Skin of body (tissue), 2 donors: ENCODE data around the gene KCNH4. TPM values are rescaled to one million over a fixed set of nuclear protein-coding genes. Genes with fewer than 3 reads are reported as not detected.
"Not testable (repeated sequence)": the region's sequence is repeated elsewhere in the genome, so short reads cannot be mapped to it uniquely, and the experiment has no call there.

ENCODE experiments used
- DNase-seq: peaks from one replicate; lab custom pipeline; 2025; lab: John Stamatoyannopoulos, UW
- total RNA-seq: library from RNA; depleted of rRNA; stranded (reverse); fragments of >200 nt; gene quantifications from one replicate; pipeline ENCODE4 v1.2.3, GENCODE V29; 2014

KCNH4 gene
- not detected for total RNA-seq

- peak; percentile 26 for DNase-seq
Measured at GRCh38 chr17:42180922-42181850, at the start of gene KCNH4. TSS of gene KCNH4 (minus strand) at chr17:42181142. CDS start at chr17:42180945, 197 bp downstream.

GRCh38 chr17:42230225-42230624 is 49.3 kb upstream of the KCNH4 start:
- DNase-seq = no peak

DNA sequence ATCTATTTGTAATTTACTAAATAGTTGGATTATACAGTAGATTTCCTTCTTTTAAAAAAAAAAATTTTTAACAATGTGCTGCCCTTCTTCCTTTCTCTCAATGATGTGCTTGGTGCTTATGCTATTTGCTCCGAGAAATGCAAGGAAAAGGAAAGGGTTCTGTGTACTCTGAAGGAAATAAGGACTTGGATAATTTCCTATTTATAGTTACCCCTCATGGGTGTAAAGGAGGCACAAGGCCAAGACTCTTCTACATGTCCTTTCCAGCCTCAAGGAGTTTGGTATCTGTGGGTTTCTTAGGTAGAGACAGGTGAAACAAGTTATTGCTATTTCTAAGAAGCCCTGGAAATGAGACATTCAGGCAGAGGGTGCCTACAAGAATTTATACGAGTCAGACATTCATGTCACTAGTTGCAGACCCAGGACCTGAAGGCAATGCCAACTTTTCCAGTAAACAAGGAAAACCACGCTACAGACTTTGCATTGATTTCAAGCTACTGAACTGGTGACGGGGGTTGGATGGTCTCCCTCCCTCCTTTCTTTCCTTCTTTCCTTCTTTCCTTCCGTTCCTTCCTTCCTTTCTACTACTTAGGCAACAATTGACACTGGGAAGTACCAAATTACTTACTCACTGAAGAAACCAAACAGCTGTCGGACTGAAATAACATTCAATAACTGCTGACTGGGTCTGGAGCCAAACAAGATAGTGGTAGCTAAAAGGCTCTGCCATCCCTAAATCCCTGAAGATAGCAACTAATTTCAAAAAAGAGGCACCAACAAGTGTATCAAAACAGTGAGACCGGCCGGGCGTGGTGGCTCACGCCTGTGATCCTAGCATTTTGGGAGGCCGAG is 47.1 kb upstream of the KCNH4 start:
- peak; percentile 1 for DNase-seq

GRCh38 chr17:42225646-42226045 is 44.7 kb upstream of the KCNH4 start:
- no peak for DNase-seq

GRCh38 chr17:42224651-42225050 is 43.7 kb upstream of the KCNH4 start:
- no peak for DNase-seq

- DNase-seq = no peak
Measured at GRCh38 chr17:42221886-42222745, 41.2 kb upstream of the KCNH4 start.

DNA sequence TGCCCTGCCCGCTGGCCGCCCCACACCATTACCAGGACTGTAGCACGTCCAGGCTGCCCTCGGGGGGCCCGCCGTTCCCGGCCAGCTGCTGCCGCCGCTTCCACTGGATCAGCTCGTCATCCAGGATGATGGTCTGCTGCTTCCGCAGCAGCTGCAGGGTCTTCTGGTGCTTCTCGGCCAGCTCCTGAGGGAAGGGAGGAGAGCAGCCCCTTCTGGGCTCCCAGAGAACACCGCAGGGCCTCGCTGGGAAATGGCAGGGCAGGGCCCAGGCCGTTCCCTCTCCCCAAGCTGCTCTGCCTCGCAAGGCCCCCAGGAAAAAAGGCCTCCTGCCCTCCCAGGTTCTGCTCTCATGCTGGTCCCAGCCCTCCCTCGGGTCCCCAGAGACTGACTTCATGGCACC is 38.3 kb upstream of the KCNH4 start:
- DNase-seq = not testable (repeated sequence)

GRCh38 chr17:42214156-42214555 is 33.2 kb upstream of the KCNH4 start:
- no peak for DNase-seq

- no peak for DNase-seq
Measured at GRCh38 chr17:42212382-42212781, 31.4 kb upstream of the KCNH4 start.

DNA sequence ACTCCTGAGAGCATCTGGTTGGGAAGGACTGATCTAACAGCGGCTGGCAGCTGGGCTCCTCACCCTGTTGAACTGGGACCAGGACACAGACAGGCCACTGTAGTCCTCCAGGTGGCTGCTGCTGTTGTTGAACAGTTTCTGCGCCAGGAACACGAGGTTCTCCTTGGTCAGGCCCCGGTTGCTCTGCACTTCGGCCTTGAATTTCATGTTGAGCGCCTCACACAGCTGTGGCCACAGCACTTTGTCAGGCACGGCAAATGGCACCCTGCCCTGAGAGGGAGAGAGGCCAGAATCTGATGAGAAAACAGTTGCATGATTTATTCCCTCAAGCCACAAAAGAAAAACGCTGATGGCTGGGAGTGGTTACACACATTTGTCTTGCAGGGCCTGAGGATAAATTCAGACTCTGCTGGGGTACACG is 31.0 kb upstream of the KCNH4 start:
- DNase-seq = not testable (repeated sequence)

- no peak for DNase-seq
Measured at GRCh38 chr17:42210046-42210445, 29.1 kb upstream of the KCNH4 start.

DNA sequence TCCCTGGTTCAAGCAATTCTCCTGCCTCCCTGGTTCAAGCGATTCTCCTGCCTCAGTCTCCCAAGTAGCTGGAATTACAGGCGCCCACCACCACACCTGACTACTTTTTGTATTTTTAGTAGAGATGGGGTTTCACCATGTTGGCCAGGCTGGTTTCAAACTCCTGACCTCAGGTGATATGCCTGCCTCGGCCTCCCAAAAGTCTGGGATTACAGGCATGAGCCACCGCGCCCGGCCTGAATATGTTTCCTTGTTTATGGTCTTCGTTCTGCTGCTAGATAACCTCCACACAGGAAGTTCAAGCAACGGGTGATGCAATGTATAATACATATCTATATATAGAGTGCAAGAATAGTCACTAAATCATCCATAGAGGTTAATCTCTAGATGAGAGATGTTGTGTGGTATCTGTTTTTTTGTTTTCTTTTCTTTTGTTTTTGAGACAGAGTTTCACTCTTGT is 25.2 kb upstream of the KCNH4 start:
- DNase-seq = not testable (repeated sequence)

DNA sequence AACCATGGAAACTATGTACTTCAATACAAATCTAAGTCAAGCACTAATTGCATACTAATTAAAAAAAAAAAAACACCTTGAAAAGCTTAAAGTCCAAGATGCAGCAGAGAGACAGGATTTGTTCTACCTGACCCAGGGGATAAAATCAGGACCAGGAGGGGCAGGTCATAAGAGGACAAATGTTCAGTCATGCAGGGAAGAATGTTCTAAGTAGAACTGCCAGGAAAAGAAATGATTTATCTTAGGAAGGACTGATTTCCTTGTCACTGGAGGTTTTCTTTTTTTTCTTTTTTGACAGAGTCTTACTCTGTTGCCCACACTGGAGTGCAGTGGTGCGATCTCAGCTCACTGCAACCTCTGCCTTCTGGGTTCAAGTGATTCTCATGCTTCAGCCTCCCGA is 22.4 kb upstream of the KCNH4 start:
- DNase-seq = no peak

GRCh38 chr17:42202696-42203095 is 21.8 kb upstream of the KCNH4 start:
- no peak for DNase-seq

DNA sequence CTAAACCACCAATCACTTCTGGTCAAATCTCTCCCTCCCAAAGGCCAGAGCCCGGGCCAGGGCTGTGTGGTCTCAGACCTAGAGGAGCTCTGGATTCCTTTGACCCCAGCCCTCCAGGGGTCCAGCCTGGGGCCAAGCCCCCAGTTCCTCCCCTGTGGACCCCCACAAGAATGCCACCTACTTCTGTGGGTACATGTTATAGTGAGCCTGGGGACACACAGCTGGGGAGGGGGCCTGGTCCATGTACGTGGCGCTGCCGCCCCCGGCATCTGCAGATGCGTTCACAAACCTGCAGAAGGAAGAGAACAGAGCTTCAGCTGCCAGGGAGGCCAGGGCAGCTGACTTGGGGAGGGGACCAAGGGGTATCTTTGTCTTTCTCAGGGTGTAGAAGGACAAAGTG is 21.2 kb upstream of the KCNH4 start:
- DNase-seq = no peak

DNA sequence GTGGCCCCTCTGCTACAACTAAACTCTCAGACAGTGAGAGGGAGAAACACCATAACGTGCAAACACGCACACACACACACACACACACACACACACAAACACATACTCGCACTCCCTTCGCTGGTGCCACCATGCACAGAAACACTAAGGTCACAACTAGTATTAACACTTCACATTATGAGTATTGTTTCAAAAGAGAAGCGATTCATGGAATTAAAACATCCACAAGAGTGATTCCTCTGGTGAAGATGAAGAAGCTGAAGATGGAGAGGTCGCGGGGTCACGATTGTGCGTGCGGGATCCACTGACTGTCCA is 20.5 kb upstream of the KCNH4 start:
- DNase-seq = no peak

DNA sequence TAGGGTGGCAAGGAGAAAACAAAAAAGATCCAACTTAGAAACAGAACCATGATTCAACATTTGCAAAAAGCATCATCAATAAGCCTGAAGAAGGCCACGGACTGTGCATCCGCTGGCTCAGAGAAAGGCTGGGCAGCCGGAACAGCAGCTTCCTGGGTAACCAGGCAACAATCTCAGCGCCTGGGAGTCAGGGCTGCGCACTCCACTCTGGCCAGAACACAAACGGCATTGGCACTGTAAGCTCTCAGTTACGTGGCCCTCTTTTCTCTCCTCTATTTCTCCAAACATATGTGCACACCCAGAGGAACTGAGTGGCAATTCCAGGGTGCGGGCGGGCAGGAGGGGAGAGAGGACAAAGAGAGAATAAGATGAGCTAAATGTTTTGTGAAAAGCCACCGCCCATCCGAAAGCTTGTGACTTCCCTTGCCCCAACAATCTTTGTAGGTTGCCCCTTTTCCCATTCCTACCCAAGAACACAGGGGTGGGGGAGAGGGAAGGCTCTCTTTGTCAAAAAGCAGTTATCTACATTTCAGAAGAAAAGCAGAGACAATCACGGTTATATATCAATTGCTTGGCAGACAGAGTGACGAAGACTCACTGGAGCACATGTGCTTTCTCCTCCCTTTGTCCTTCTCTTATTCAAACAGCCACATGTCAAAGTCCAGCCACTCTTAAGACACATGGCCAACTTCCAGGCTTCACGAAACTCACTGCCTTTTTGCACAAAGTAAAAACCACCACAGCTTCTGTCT is 19.9 kb upstream of the KCNH4 start:
- DNase-seq = no peak

- DNase-seq = no peak
Measured at GRCh38 chr17:42199416-42200011, 18.6 kb upstream of the KCNH4 start.

GRCh38 chr17:42198897-42199296 is 18.0 kb upstream of the KCNH4 start:
- no peak for DNase-seq

DNA sequence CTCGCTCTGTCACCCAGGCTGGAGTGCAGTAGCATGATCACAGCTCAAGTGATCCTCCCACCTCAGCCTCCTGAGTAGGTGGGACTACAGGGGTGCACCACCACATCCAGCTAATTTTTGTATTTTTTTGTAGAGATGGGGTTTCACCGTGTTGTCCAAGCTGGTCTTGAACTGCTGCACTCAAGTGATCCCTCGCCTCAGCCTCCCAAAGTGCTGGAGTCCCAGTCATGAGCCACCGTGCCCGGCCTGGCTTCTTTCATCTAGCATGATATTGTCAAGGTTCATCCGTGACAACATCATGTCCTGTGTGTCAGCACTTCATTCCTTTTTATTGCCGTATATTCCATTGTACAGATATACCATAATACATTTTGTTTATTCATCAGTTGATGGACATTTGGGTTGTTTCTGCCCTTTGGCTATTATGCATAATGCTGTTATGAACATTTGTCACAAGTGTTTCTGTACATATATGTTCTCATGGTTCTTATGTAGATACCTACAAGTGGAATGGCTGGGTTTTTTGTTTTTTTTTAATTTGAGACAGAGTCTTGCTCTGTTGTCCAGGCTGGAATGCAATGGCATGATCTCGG is 16.7 kb upstream of the KCNH4 start:
- DNase-seq = no peak
